BE2C (cell line): ENCODE measurements around the gene DCUN1D1.

Experiments
- DNase-seq: peaks from one replicate; pipeline ENCODE4 v3.0.0-alpha.2; 2020
- H3K27me3 ChIP-seq: fragments of 250-450 bp; sonication (Bioruptor Pico); 2 replicates; pipeline ENCODE4 v1.5.1; 2020; ENCODE audit warnings: mild to moderate bottlenecking
- H3K36me3 ChIP-seq: fragments of 250-450 bp; sonication (Bioruptor Pico); 2 replicates; pipeline ENCODE4 v1.5.1; 2020; ENCODE audit warnings: mild to moderate bottlenecking
- H3K4me1 ChIP-seq: fragments of 250-450 bp; sonication (Bioruptor Pico); 2 replicates; pipeline ENCODE4 v1.5.1; 2020
- H3K4me3 ChIP-seq: 2 replicates; pipeline ENCODE4 v1.5.1; 2011; ENCODE audit warnings: low read depth, low read length
- H3K9me3 ChIP-seq: fragments of 250-450 bp; sonication (Bioruptor Pico); 2 replicates; pipeline ENCODE4 v1.5.1; 2020
- TF ChIP-seq, protein P1 (sequence below): IDR thresholded peaks from 2 replicates; pipeline ENCODE4 v1.5.1; 2012; ENCODE audit warnings: mild to moderate bottlenecking, low read depth, low read length

DCUN1D1 gene

DNA sequence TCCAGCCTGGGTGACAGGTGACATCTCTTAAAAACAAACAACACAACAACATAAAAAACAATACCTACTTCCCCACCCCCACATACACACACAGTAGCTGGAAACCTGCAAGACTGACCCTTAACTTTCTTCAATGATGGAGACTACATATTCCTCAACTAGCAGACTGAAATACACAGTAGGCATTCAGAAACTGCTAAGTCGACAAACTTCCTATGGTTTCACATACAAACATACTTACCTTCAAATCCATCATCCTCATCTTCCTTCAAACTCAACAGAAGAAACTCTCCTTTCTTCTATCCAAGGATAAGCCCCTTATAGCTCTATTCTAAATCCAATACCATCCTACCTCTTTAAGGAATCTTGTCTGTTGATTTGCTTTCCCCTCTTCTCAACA lies 30.6 kb downstream of the DCUN1D1 start:
- no peaks in the 10 kb centered on the region for H3K27me3 ChIP-seq
- TF ChIP-seq, protein P1, sequence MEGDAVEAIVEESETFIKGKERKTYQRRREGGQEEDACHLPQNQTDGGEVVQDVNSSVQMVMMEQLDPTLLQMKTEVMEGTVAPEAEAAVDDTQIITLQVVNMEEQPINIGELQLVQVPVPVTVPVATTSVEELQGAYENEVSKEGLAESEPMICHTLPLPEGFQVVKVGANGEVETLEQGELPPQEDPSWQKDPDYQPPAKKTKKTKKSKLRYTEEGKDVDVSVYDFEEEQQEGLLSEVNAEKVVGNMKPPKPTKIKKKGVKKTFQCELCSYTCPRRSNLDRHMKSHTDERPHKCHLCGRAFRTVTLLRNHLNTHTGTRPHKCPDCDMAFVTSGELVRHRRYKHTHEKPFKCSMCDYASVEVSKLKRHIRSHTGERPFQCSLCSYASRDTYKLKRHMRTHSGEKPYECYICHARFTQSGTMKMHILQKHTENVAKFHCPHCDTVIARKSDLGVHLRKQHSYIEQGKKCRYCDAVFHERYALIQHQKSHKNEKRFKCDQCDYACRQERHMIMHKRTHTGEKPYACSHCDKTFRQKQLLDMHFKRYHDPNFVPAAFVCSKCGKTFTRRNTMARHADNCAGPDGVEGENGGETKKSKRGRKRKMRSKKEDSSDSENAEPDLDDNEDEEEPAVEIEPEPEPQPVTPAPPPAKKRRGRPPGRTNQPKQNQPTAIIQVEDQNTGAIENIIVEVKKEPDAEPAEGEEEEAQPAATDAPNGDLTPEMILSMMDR, result no peak
- no peaks in the 10 kb centered on the region for H3K9me3 ChIP-seq
- DNase-seq, result no peak
- H3K4me3 ChIP-seq, result no peak overlapping the region
- H3K36me3 ChIP-seq, result peaks cover 20% of the 10 kb centered on the region
- no peaks in the 10 kb centered on the region for H3K4me1 ChIP-seq

DNA sequence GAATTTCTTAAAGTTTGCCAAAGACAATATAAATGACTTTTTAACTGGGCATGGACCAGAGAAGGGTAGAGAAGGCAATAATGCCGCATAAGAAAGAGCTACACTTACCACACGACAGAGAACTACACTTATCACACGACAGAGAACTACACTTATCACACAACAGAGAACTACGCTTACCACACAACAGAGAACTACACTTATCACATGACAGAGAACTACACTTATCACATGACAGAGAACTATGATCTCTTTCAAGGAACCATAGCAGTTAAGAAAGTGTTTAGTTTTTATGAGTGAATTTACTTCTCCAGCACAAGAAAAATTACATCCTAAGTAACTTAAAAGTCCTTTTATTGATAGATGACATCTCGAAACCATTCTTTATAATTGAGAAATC lies 32.0 kb downstream of the DCUN1D1 start:
- no peak for DNase-seq
- H3K4me1 ChIP-seq, result no peaks in the 10 kb centered on the region
- peaks cover 20% of the 10 kb centered on the region for H3K36me3 ChIP-seq
- no peak overlapping the region for H3K4me3 ChIP-seq
- no peaks in the 10 kb centered on the region for H3K9me3 ChIP-seq
- TF ChIP-seq, protein P1, result no peak
- no peaks in the 10 kb centered on the region for H3K27me3 ChIP-seq

DNA sequence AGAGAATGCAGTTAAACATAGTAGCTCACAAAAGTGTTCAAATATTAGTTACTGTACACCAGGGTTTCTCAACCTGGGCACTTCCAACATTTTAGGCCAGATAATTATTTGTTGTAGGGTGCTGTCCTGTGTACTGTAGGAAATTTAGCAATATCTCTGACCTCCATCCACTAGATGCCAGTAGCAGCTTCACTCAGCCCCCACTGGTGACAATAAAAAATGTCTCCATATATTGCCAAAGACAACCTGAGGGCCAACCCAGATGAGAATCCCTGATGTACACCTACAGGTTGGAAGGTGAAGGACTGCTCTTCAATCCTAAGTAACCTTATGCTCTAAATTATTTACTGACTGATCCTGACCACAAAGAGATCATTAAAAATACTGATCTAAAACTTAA lies 32.5 kb downstream of the DCUN1D1 start:
- no peaks in the 10 kb centered on the region for H3K27me3 ChIP-seq
- no peaks in the 10 kb centered on the region for H3K9me3 ChIP-seq
- TF ChIP-seq, protein P1, result peak; percentile 35
- DNase-seq, result no peak
- H3K36me3 ChIP-seq, result peaks cover 20% of the 10 kb centered on the region
- H3K4me3 ChIP-seq, result no peak overlapping the region
- H3K4me1 ChIP-seq, result no peaks in the 10 kb centered on the region

DNA sequence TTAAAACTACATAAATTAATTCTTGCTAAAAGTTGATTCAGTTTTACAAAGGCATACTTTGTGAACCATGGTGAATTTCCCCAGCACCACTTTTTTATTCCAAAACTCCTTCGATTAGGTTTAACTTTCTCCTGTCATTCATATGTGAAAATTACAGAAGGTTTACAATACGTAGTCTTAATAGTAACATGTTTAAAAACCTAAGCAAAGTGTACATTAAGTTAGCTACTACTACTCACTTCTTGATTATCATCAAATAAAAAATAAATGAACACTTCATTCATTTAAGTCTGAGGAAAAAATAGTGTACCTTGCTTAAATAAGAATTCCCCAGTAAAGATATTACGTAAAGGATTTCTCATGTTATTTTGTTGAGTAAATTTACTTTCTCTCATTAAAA lies 38.6 kb downstream of the DCUN1D1 start:
- Histone ChIP-seq H3K4me1 (no peaks in the 10 kb centered on the region; the same call in 1 of the 2 replicates), H3K9me3 (no peaks in the 10 kb centered on the region; the same call in 1 of the 2 replicates), H3K36me3 (peaks cover 13% of the 10 kb centered on the region), H3K4me3 (no peak overlapping the region), H3K27me3 (no peaks in the 10 kb centered on the region)
- DNase-seq, result no peak
- TF ChIP-seq, protein P1, result no peak

DNA sequence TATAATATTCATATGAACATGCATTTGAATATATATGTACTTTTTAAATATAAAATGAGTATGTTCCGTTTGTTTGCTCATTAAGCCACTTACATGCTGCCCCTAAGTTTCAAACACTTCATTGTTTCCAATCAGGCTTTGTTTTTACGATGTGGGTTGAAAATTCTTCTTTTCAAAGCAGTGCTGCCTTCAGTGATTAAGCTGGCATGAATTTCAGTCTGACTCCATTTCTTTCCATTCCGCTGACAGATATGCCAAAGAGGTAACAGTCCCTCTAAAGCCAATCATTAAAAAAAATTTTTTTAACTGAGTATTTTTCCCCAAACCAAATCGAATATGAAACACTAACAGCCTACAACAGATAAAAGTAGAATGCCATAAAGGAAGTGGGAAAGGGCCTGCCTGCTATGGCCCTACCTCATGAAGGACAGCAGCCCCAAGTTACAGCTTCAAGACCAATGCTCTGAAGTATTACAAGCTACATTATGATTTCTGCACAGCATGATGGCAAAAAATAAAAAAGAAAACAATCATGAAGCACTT lies 40.0 kb downstream of the DCUN1D1 start:
- no peak overlapping the region for H3K4me3 ChIP-seq
- no peaks in the 10 kb centered on the region for H3K27me3 ChIP-seq
- peaks cover 10% of the 10 kb centered on the region for H3K4me1 ChIP-seq
- TF ChIP-seq, protein P1, result no peak
- no peaks in the 10 kb centered on the region; the same call in 1 of the 2 replicates for H3K9me3 ChIP-seq
- peaks cover 2% of the 10 kb centered on the region for H3K36me3 ChIP-seq
- DNase-seq, result no peak

DNA sequence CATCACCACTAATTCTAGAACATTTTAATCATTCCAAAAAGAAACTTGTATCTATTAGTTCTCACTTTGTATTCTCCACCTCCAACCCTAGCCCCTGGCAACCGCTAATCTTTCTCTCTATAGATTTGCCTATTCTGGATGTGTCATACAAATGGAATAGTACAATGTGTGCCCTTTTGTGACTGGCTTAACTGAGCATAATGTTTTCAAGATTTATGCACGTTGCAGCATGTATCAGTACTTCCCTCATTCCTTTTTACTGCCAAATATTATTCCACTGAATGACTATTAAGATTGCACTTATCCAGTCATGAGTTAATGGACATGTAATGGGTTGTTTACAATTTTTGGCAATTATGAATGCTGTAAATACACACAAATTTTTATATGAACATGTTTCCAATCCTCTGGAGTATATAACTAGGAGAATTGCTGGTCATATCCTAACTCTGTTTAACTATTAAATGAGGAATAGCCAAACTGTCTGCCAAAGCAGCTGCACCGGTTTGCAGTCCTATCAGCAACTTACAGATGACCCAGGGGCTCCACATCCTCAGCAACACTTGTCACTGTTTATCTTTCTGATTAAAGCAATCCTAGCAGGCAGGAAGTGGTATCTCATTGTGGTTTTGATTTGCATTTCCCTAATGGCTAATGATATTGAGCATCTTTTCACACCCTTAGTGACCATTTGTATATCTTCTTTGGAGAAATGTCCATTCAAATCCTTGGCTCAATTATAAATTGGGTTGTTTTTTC lies 42.9 kb downstream of the DCUN1D1 start:
- Histone ChIP-seq H3K9me3 (no peaks in the 10 kb centered on the region; the same call in 1 of the 2 replicates), H3K4me1 (peaks cover 12% of the 10 kb centered on the region), H3K27me3 (no peaks in the 10 kb centered on the region), H3K36me3 (no peaks in the 10 kb centered on the region), H3K4me3 (no peak overlapping the region)
- no peak for DNase-seq
- TF ChIP-seq, protein P1, result no peak
